ENCODE measurements around the gene CAMTA2.
"Not testable (repeated sequence)": the region's sequence is repeated elsewhere in the genome, so short reads cannot be mapped to it uniquely, and the experiment has no call there.

Gene CAMTA2

DNA sequence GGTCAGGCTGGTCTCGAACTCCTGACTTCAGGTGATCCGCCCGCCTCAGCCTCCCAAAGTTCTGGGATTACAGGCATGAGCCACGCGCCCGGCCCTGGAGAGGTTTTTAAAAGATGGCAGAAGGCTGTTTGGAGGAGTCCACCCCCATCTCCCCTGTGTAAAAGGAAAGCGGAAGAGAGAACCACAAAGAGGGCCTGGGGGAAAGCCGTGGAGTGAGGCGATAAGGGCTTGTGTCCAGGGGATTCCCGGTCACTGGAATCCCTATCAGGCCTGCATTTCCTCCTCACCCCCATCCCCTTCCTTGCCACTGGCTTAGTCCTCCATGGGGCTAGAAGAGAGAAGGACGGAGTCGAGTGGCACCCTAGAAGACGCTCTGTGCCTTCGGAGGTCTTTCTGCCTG is 55.5 kb downstream of the CAMTA2 start, which contains the start of gene GP1BA:
GP1BA (plus strand) TSS at position 315 of the 400 bp plus-strand sequence. CDS start 328 bp downstream, outside the sequence.
- Histone ChIP-seq H3K36me3 (ENCODE audit: control insufficient read depth in 1 of 2, insufficient read depth in 2 of 2, low read depth in 1 of 2, low read length in 2 of 2) (peaks cover 28 to 36% of the 10 kb centered on the region in 2 experiments), H3K14ac (ENCODE audit: low read length in 2 of 2) (no peak within 1 kb of the TSS), H2BK15ac (ENCODE audit: low read depth, poor library complexity, severe bottlenecking) (no peak within 1 kb of the TSS), H3K4me3 (ENCODE audit: insufficient read depth in 1 of 2, low read depth in 1 of 2, low read length in 2 of 2) (no peak within 1 kb of the TSS), H3K4me1 (ENCODE audit: control insufficient read depth, insufficient read depth, low read depth, low read length) (peaks cover 11% of the 10 kb centered on the region), H4K8ac (ENCODE audit: low read length) (no peak within 1 kb of the TSS), H3K4me2 (ENCODE audit: low read length, poor library complexity, severe bottlenecking) (no peak within 1 kb of the TSS), H3K4ac (ENCODE audit: low read depth in 1 of 2, low read length in 2 of 2) (peak within 1 kb of the TSS in 1 of 2 experiments; percentile 53), H3K79me1 (replicated peaks; ENCODE audit: low read length, poor library complexity, severe bottlenecking) (peaks cover 13% of the 10 kb centered on the region), H3K9me3 (ENCODE audit: control insufficient read depth, low read length) (no peaks in the 10 kb centered on the region), H2AFZ (ENCODE audit: low read depth, low read length) (no peak within 1 kb of the TSS), H2BK120ac (ENCODE audit: low read depth, low read length) (no peak within 1 kb of the TSS), H3K27ac (ENCODE audit: low read length, poor library complexity, severe bottlenecking) (no peak within 1 kb of the TSS), H2BK5ac (ENCODE audit: low read depth, low read length, poor library complexity, severe bottlenecking) (no peak within 1 kb of the TSS), H4K91ac (ENCODE audit: low read length) (peak within 1 kb of the TSS; percentile 18), H2BK12ac (ENCODE audit: low read length in 2 of 2) (no peak within 1 kb of the TSS), H2AK5ac (ENCODE audit: low read length, severe bottlenecking) (no peak within 1 kb of the TSS), H3K23ac (ENCODE audit: low read length in 2 of 2) (no peak within 1 kb of the TSS), H3K18ac (ENCODE audit: low read depth in 1 of 2, low read length in 2 of 2) (no peak within 1 kb of the TSS), H3K9ac (ENCODE audit: low read length) (no peak within 1 kb of the TSS), H3K27me3 (ENCODE audit: control insufficient read depth in 1 of 2, insufficient read depth in 1 of 2, low read length in 2 of 2) (no peaks in the 10 kb centered on the region)
- WGBS: 99% methylated on average over 14 of the region's 14 CpGs
- DNase-seq: no peak

DNA sequence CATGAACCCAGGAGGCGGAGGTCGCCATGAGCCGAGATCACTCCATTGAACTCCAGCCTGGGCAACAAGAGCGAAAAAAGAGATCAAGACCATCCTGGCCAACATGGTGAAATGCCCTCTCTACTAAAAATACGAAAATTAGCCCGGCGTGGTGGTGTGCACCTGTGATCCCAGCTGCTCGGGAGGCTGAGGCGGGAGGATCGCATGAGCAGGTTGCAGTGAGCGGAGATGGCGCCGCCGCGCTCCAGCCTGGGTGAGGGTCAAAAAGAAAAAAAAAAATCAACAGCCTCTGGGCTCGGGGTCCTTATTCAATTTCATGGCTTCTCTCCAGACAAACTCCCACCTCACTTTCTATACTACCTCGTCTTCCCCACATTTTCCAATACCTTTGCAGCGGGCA is 58.6 kb downstream of the CAMTA2 start:
- no peak overlapping the region for H2AFZ ChIP-seq (ENCODE audit: low read depth, low read length)
- WGBS: 97% methylated on average over 18 of the region's 18 CpGs
- H3K9ac ChIP-seq (ENCODE audit: low read length): no peak overlapping the region
- no peak overlapping the region for H2BK15ac ChIP-seq (ENCODE audit: low read depth, poor library complexity, severe bottlenecking)
- H3K18ac ChIP-seq (ENCODE audit: low read depth in 1 of 2, low read length in 2 of 2): no peak overlapping the region
- no peak overlapping the region for H4K8ac ChIP-seq (ENCODE audit: low read length)
- H4K91ac ChIP-seq (ENCODE audit: low read length): no peak overlapping the region
- H3K23ac ChIP-seq (ENCODE audit: low read length in 2 of 2): no peak overlapping the region
- H3K27ac ChIP-seq (ENCODE audit: low read length, poor library complexity, severe bottlenecking): no peak overlapping the region
- no peak for DNase-seq
- no peak overlapping the region for H2BK12ac ChIP-seq (ENCODE audit: low read length in 2 of 2)
- H3K79me1 ChIP-seq (replicated peaks; ENCODE audit: low read length, poor library complexity, severe bottlenecking): peaks cover 6% of the 10 kb centered on the region
- peaks cover 4% of the 10 kb centered on the region for H3K4me1 ChIP-seq (ENCODE audit: control insufficient read depth, insufficient read depth, low read depth, low read length)
- H3K36me3 ChIP-seq (ENCODE audit: control insufficient read depth in 1 of 2, insufficient read depth in 2 of 2, low read depth in 1 of 2, low read length in 2 of 2): peaks cover 11 to 18% of the 10 kb centered on the region in 2 experiments
- no peak overlapping the region for H3K4me3 ChIP-seq (ENCODE audit: insufficient read depth in 1 of 2, low read depth in 1 of 2, low read length in 2 of 2)
- H3K27me3 ChIP-seq (ENCODE audit: control insufficient read depth in 1 of 2, insufficient read depth in 1 of 2, low read length in 2 of 2): no peaks in the 10 kb centered on the region
- H3K14ac ChIP-seq (ENCODE audit: low read length in 2 of 2): no peak overlapping the region
- H3K9me3 ChIP-seq (ENCODE audit: control insufficient read depth, low read length): no peaks in the 10 kb centered on the region
- H3K4ac ChIP-seq (ENCODE audit: low read depth in 1 of 2, low read length in 2 of 2): no peak overlapping the region
- no peak overlapping the region for H2AK5ac ChIP-seq (ENCODE audit: low read length, severe bottlenecking)
- H2BK120ac ChIP-seq (ENCODE audit: low read depth, low read length): no peak overlapping the region
- no peak overlapping the region for H3K4me2 ChIP-seq (ENCODE audit: low read length, poor library complexity, severe bottlenecking)
- H2BK5ac ChIP-seq (ENCODE audit: low read depth, low read length, poor library complexity, severe bottlenecking): no peak overlapping the region

DNA sequence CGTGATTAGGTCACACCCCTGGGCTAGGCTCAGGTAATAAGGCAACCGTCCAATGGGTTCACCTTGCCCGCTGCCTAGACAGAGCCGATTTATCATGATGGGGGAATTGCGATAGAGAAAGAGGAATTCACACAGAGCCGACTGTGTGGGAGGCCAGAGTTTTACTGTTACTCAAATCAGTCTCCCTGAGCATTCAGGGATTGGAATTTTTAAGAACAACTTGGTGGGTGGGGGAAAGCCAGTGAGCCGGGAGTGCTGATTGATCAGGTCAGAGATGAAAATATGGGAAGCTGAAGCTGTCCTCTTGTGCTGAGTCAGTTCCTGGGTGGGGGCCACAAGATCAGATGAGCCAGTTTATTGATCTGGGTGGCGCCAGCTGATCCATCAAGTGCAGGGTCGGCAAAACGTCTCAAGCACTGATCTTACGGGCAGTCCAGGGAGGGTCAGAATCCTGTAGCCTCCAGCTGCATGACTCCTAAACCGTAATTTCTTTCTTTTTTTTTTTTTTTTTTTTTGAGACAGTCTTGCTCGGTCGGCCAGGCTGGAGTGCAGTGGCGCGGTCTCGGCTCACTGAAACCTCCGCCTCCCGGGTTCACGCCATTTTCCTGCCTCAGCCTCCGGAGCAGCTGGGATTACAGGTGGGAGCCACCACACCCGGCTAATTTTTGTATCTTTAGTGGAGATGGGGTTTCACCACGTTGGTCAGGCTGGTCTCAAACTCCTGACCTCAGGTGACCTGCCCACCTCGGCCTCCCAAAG is 60.7 kb downstream of the CAMTA2 start:
- not testable (repeated sequence) for H3K4me1 ChIP-seq (ENCODE audit: control insufficient read depth, insufficient read depth, low read depth, low read length); H2AK5ac ChIP-seq (ENCODE audit: low read length, severe bottlenecking); H2AFZ ChIP-seq (ENCODE audit: low read depth, low read length); H3K9me3 ChIP-seq (ENCODE audit: control insufficient read depth, low read length); H3K23ac ChIP-seq (ENCODE audit: low read length in 2 of 2); H3K79me1 ChIP-seq (replicated peaks; ENCODE audit: low read length, poor library complexity, severe bottlenecking); H3K27ac ChIP-seq (ENCODE audit: low read length, poor library complexity, severe bottlenecking); H4K8ac ChIP-seq (ENCODE audit: low read length); H3K9ac ChIP-seq (ENCODE audit: low read length); H3K27me3 ChIP-seq (ENCODE audit: control insufficient read depth in 1 of 2, insufficient read depth in 1 of 2, low read length in 2 of 2); H2BK120ac ChIP-seq (ENCODE audit: low read depth, low read length); H2BK5ac ChIP-seq (ENCODE audit: low read depth, low read length, poor library complexity, severe bottlenecking); H3K4me2 ChIP-seq (ENCODE audit: low read length, poor library complexity, severe bottlenecking); H3K18ac ChIP-seq (ENCODE audit: low read depth in 1 of 2, low read length in 2 of 2); H2BK15ac ChIP-seq (ENCODE audit: low read depth, poor library complexity, severe bottlenecking); H3K4me3 ChIP-seq (ENCODE audit: insufficient read depth in 1 of 2, low read depth in 1 of 2, low read length in 2 of 2); H4K91ac ChIP-seq (ENCODE audit: low read length); DNase-seq; H3K4ac ChIP-seq (ENCODE audit: low read depth in 1 of 2, low read length in 2 of 2); H3K14ac ChIP-seq (ENCODE audit: low read length in 2 of 2); H2BK12ac ChIP-seq (ENCODE audit: low read length in 2 of 2)
- H3K36me3 ChIP-seq (ENCODE audit: control insufficient read depth in 1 of 2, insufficient read depth in 2 of 2, low read depth in 1 of 2, low read length in 2 of 2): peaks cover 5 to 11% of the 10 kb centered on the region in 2 experiments
- WGBS: 92% methylated on average over 24 of the region's 24 CpGs

DNA sequence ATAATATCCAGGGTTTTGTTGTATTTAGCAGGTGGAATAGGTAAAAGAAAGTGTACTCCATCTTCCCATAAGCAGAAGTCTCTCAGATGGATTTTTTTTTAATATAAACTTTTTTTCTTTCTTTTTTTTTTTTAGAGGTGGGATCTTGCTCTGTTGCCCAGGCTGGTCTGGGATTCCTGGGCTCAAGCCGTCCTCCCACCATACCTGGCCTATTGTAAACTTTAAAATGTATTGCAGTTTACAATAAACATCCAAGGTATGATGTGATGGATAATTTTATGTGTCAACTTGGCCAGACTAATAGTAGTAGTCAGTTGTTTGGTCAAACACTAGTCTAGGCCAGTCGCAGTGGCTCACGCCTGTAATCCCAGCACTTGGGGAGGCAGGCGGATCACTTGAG is 66.2 kb downstream of the CAMTA2 start:
- H3K4me2 ChIP-seq (ENCODE audit: low read length, poor library complexity, severe bottlenecking): no peak overlapping the region
- H3K4me3 ChIP-seq (ENCODE audit: insufficient read depth in 1 of 2, low read depth in 1 of 2, low read length in 2 of 2): no peak overlapping the region
- no peak overlapping the region for H3K4ac ChIP-seq (ENCODE audit: low read depth in 1 of 2, low read length in 2 of 2)
- WGBS: no CpG with 5 or more reads among the region's 4 CpGs
- no peak overlapping the region for H4K91ac ChIP-seq (ENCODE audit: low read length)
- H3K14ac ChIP-seq (ENCODE audit: low read length in 2 of 2): no peak overlapping the region
- no peak overlapping the region for H2AK5ac ChIP-seq (ENCODE audit: low read length, severe bottlenecking)
- no peaks in the 10 kb centered on the region for H3K9me3 ChIP-seq (ENCODE audit: control insufficient read depth, low read length)
- H3K36me3 ChIP-seq (ENCODE audit: control insufficient read depth in 1 of 2, insufficient read depth in 2 of 2, low read depth in 1 of 2, low read length in 2 of 2): no peaks in the 10 kb centered on the region
- no peak overlapping the region for H4K8ac ChIP-seq (ENCODE audit: low read length)
- no peaks in the 10 kb centered on the region for H3K79me1 ChIP-seq (replicated peaks; ENCODE audit: low read length, poor library complexity, severe bottlenecking)
- no peak overlapping the region for H2BK15ac ChIP-seq (ENCODE audit: low read depth, poor library complexity, severe bottlenecking)
- no peaks in the 10 kb centered on the region for H3K27me3 ChIP-seq (ENCODE audit: control insufficient read depth in 1 of 2, insufficient read depth in 1 of 2, low read length in 2 of 2)
- H3K23ac ChIP-seq (ENCODE audit: low read length in 2 of 2): no peak overlapping the region
- no peak for DNase-seq
- H2BK12ac ChIP-seq (ENCODE audit: low read length in 2 of 2): no peak overlapping the region
- no peak overlapping the region for H2AFZ ChIP-seq (ENCODE audit: low read depth, low read length)
- H3K9ac ChIP-seq (ENCODE audit: low read length): no peak overlapping the region
- no peak overlapping the region for H2BK120ac ChIP-seq (ENCODE audit: low read depth, low read length)
- H3K4me1 ChIP-seq (ENCODE audit: control insufficient read depth, insufficient read depth, low read depth, low read length): no peaks in the 10 kb centered on the region
- H2BK5ac ChIP-seq (ENCODE audit: low read depth, low read length, poor library complexity, severe bottlenecking): no peak overlapping the region
- H3K18ac ChIP-seq (ENCODE audit: low read depth in 1 of 2, low read length in 2 of 2): no peak overlapping the region
- H3K27ac ChIP-seq (ENCODE audit: low read length, poor library complexity, severe bottlenecking): no peak overlapping the region

All from mesenchymal stem cell (in vitro differentiated cells and primary cell).